OCI-LY3 (cell line): ENCODE measurements around the gene SLC14A1.

Experiments
- EZH2phosphoT487 ChIP-seq: fragments of 200-600 bp; shearing (Covaris generic); IDR thresholded peaks from 2 replicates; pipeline ENCODE4 v1.6.1; 2018; ENCODE audit warnings: antibody characterized with exemption, mixed run types, low read depth
- TF ChIP-seq, protein P1 (sequence below): fragments of 200-600, 300-600 bp; sonication (generic); IDR thresholded peaks from 2 replicates; pipeline ENCODE4 v1.5.1; 2014; ENCODE audit warnings: antibody characterized with exemption, low read length, low read depth

DNA sequence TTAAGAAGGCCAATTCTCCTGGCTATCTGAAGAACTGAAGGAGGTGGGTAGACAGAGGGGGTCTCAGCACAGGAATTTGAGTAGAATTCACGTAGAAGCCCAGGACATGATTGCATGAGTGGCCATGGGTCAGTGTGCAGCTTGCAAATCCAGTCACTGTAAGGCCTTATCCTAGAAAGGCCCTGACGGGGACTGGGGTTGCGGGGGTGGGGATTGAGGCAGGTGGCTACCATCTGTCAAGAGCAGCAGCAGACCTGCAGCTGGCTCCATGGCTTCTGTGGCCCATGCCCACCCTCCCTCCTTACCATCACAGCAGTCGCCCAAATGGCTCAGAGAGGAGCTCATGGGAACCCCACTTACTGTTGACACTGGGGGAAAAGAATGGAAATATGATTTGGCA, 34.6 kb upstream of the SLC14A1 start:
- TF ChIP-seq, protein P1, sequence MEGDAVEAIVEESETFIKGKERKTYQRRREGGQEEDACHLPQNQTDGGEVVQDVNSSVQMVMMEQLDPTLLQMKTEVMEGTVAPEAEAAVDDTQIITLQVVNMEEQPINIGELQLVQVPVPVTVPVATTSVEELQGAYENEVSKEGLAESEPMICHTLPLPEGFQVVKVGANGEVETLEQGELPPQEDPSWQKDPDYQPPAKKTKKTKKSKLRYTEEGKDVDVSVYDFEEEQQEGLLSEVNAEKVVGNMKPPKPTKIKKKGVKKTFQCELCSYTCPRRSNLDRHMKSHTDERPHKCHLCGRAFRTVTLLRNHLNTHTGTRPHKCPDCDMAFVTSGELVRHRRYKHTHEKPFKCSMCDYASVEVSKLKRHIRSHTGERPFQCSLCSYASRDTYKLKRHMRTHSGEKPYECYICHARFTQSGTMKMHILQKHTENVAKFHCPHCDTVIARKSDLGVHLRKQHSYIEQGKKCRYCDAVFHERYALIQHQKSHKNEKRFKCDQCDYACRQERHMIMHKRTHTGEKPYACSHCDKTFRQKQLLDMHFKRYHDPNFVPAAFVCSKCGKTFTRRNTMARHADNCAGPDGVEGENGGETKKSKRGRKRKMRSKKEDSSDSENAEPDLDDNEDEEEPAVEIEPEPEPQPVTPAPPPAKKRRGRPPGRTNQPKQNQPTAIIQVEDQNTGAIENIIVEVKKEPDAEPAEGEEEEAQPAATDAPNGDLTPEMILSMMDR = no peak
- TF ChIP-seq EZH2phosphoT487 = no peak
